Lung (tissue), 12 donors: ENCODE measurements around the gene GDAP1L1. TPM values are rescaled to one million over a fixed set of nuclear protein-coding genes. Genes with fewer than 3 reads are reported as not detected.

ENCODE experiments used
- ATAC-seq: fragments of 200-7000 bp; cut with Tn5 transposase; one replicate; pipeline ENCODE4 v1.9.1; 2020; ENCODE audit warnings: moderate number of reproducible peaks; ENCODE audit not compliant: insufficient read depth, low FRiP score
- DNase-seq, 3 donors: peaks; one replicate each; pipeline ENCODE4 v3.0.0-alpha.2; 2013 to 2017
- H3K27ac ChIP-seq, 2 donors: one replicate each; pipeline ENCODE4 v1.5.1; 2013; ENCODE audit warnings: mild to moderate bottlenecking in 2 of 2, moderate library complexity in 2 of 2, control low read depth in 1 of 2, inconsistent platforms in 1 of 2, low read depth in 1 of 2, low read length in 1 of 2
- H3K27me3 ChIP-seq, 3 donors: one replicate each; pipeline ENCODE4 v1.5.1; 2013; ENCODE audit warnings: low read length in 2 of 3; ENCODE audit not compliant: control insufficient read depth in 3 of 3, insufficient read depth in 3 of 3
- H3K36me3 ChIP-seq, 4 donors: one replicate each; pipeline ENCODE4 v1.5.1; 2013; ENCODE audit warnings: low read length in 4 of 4, mild to moderate bottlenecking in 1 of 4, moderate library complexity in 1 of 4; ENCODE audit not compliant: control insufficient read depth in 4 of 4, insufficient read depth in 4 of 4
- H3K4me1 ChIP-seq, 5 donors: one replicate each; pipeline ENCODE4 v1.5.1; 2013; ENCODE audit warnings: low read length in 5 of 5, mild to moderate bottlenecking in 2 of 5, moderate library complexity in 1 of 5; ENCODE audit not compliant: control insufficient read depth in 5 of 5, insufficient read depth in 5 of 5
- H3K4me3 ChIP-seq: one replicate; pipeline ENCODE4 v1.5.1; 2013; ENCODE audit warnings: mild to moderate bottlenecking, control low read depth, moderate library complexity
- H3K9ac ChIP-seq, 2 donors: one replicate each; pipeline ENCODE4 v1.5.1; 2013; ENCODE audit warnings: low read length in 2 of 2, control low read depth in 1 of 2; ENCODE audit not compliant: insufficient read depth in 1 of 2
- H3K9me3 ChIP-seq, 4 donors: one replicate each; pipeline ENCODE4 v1.5.1; 2013; ENCODE audit warnings: low read length in 3 of 4, mild to moderate bottlenecking in 1 of 4, moderate library complexity in 1 of 4; ENCODE audit not compliant: control insufficient read depth in 4 of 4, insufficient read depth in 3 of 4
- CTCF ChIP-seq: IDR thresholded peaks from 2 replicates; pipeline ENCODE4 v1.5.1; 2012; ENCODE audit warnings: mild to moderate bottlenecking; ENCODE audit errors: control extremely low read depth, extremely low read depth
- WGBS, 2 donors: extraction: QIAGEN DNeasy Blood & Tissue Kit; methylation state at CpG; one replicate each; pipeline ENCODE4 v1.1.7; 2013; 5-methylcytosine and 5-hydroxymethylcytosine counted together
- polyA plus RNA-seq, 2 donors: library from polyadenylated mRNA; stranded (reverse); fragments of 200-250 nt; gene quantifications; one replicate each; pipeline ENCODE4 v1.2.1, GENCODE V29; 2013
- total RNA-seq, 2 donors: library from RNA; depleted of rRNA in 1 of 2; stranded (reverse); fragments of >200 nt in 1 of 2; gene quantifications; one replicate each; pipeline ENCODE4 v1.2.1, GENCODE V29; 2014 to 2021
- donor health status: control.
- donor health status: control.
- donor health status: Bipolar disorder and iron deficiency.
- donor health status: healthy.
- donor health status: DM: yes; HTN: yes; CAD: no.

Gene GDAP1L1
- total and polyA plus RNA-seq, 4 donors: 0.02 to 0.10 TPM; not detected in 2

GRCh38 chr20:44301285-44301684 is 54.2 kb downstream of the GDAP1L1 start:
- peak overlapping the region in 1 of 2 donors; percentile 33 for H3K27ac ChIP-seq
- no peak overlapping the region for H3K4me3 ChIP-seq
- H3K9ac ChIP-seq: no peak overlapping the region
- H3K9me3 ChIP-seq: no peaks in the 10 kb centered on the region
- TF ChIP-seq CTCF: no peak
- no peak for ATAC-seq
- DNase-seq: no peak
- H3K27me3 ChIP-seq: no peaks in the 10 kb centered on the region
- H3K4me1 ChIP-seq: peaks cover 0 to 18% (median 12%) of the 10 kb centered on the region in 5 donors
- H3K36me3 ChIP-seq: peaks cover 0 to 3% (median 0%) of the 10 kb centered on the region in 4 donors

- peak; percentile 10 to 41 (median 24) for DNase-seq
- WGBS, 2 donors: 52 to 65% methylated on average over 5 of the region's 5 CpGs
- H3K27ac ChIP-seq: peak overlapping the region; percentile 41 to 45
These were observed 55.0 kb downstream of the GDAP1L1 start for GRCh38 chr20:44302026-44302669.

GRCh38 chr20:44302736-44303135 is 55.6 kb downstream of the GDAP1L1 start:
- H3K4me1 ChIP-seq: peaks cover 0 to 18% (median 14%) of the 10 kb centered on the region in 5 donors
- 76 to 87% methylated on average over 8 of the region's 8 CpGs for WGBS, 2 donors
- TF ChIP-seq CTCF: no peak
- H3K27me3 ChIP-seq: no peaks in the 10 kb centered on the region
- H3K27ac ChIP-seq: peak overlapping the region in 1 of 2 donors; percentile 45
- no peaks in the 10 kb centered on the region for H3K9me3 ChIP-seq
- H3K36me3 ChIP-seq: peaks cover 0 to 6% (median 0%) of the 10 kb centered on the region in 4 donors
- ATAC-seq (no peak), DNase-seq (no peak)
- no peak overlapping the region for H3K4me3 ChIP-seq
- no peak overlapping the region for H3K9ac ChIP-seq

More at GRCh38 chr20:44302026-44302669, 55.0 kb downstream of the GDAP1L1 start:
- Histone ChIP-seq H3K27me3 (no peaks in the 10 kb centered on the region), H3K9me3 (no peaks in the 10 kb centered on the region), H3K4me1 (peaks cover 0 to 18% (median 14%) of the 10 kb centered on the region in 5 donors), H3K4me3 (no peak overlapping the region), H3K36me3 (peaks cover 0 to 6% (median 0%) of the 10 kb centered on the region in 4 donors), H3K9ac (no peak overlapping the region)
- ATAC-seq: peak; percentile 59
- no peak for TF ChIP-seq CTCF
